ENCODE results near the gene RIC3.

The RIC3 gene

DNA sequence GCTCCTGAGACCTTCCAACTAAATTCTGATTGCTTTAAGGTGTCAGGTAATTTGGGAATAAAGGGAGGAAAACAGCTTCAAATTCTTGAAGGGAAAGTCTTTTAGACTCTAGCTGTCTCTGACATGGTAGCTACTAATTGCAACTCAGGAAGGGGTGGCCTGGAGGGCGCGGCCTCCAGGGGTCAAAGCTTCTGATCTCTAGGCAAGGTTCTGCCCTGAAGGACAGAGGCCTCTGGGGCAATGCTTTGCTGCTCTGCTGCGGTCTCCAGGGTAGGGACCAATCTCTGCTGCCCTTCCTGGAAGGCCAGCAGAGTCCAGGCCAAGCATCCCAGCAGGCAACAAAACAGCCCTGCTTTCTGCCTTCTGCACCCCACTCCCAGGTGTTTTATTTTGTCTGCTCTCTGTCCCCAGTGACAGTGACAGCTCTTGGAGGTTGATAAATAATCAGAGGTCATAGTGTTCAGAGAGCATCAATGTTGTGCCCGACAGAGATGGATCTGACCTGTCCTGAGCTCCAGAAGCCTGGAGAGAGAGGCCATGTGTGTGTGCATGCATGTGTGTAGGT, 89.6 kb downstream of the RIC3 start:
- TF ChIP-seq, protein P1, sequence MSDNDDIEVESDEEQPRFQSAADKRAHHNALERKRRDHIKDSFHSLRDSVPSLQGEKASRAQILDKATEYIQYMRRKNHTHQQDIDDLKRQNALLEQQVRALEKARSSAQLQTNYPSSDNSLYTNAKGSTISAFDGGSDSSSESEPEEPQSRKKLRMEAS (IDR thresholded peaks at IDR 0.05; ENCODE audit: low read depth, low read length), result no peak
- TF ChIP-seq CTCF (IDR thresholded peaks at IDR 0.05; ENCODE audit: low read depth, low read length) (no peak), MYC (IDR thresholded peaks at IDR 0.05; ENCODE audit: low read depth, low read length) (no peak), POLR2A (IDR thresholded peaks at IDR 0.05; ENCODE audit: extremely low read depth, insufficient read length) (no peak)
- no peak for DNase-seq (ENCODE audit: low read depth)

DNA sequence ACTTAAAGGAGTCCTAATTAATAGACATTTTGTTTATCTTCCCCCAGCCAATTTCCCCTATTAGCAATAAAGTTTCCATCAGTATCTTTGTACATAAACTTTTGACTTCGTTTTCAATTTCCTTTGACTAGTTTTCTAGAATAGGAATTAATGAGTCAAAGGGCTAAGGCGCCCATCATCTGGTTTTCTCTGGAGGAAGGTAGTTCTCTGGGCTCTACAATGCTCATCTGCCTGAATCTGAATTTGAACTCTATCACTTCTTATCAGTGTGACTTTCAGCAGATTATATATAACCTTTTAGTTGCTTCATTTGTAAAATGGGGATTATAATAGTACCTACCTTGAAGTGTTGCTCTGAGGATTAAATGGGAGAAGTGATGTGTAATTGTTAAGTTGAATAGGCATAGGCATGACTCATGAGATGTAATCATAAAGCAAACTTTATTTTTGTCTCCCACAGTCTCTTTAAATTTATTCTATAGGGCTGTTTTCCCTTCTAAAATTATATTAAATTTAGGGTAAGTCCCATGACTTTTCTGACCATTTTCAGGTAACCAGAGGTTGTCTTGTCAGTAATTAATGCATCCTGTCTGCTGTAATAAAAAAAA, 93.6 kb downstream of the RIC3 start:
- TF ChIP-seq MYC (IDR thresholded peaks at IDR 0.05; ENCODE audit: low read depth, low read length) (no peak), POLR2A (IDR thresholded peaks at IDR 0.05; ENCODE audit: extremely low read depth, insufficient read length) (no peak), CTCF (IDR thresholded peaks at IDR 0.05; ENCODE audit: low read depth, low read length) (no peak)
- TF ChIP-seq, protein P1 (IDR thresholded peaks at IDR 0.05; ENCODE audit: low read depth, low read length), result no peak

More for the DNA sequence above, 89.6 kb downstream of the RIC3 start:
- no peak overlapping the region for H3K4me3 ChIP-seq (ENCODE audit: low read depth, low read length)

GRCh38 chr11:8071616-8072581, 96.9 kb downstream of the RIC3 start:
- TF ChIP-seq MYC (IDR thresholded peaks at IDR 0.05; ENCODE audit: low read depth, low read length) (no peak), POLR2A (IDR thresholded peaks at IDR 0.05; ENCODE audit: extremely low read depth, insufficient read length) (no peak), CTCF (IDR thresholded peaks at IDR 0.05; ENCODE audit: low read depth, low read length) (no peak)
- TF ChIP-seq, protein P1 (IDR thresholded peaks at IDR 0.05; ENCODE audit: low read depth, low read length), result no peak
- DNase-seq (ENCODE audit: low read depth), result no peak
- H3K4me3 ChIP-seq (ENCODE audit: low read depth, low read length), result no peak overlapping the region

More for the DNA sequence above, 93.6 kb downstream of the RIC3 start:
- DNase-seq (ENCODE audit: low read depth), result no peak
- H3K4me3 ChIP-seq (ENCODE audit: low read depth, low read length), result no peak overlapping the region

DNA sequence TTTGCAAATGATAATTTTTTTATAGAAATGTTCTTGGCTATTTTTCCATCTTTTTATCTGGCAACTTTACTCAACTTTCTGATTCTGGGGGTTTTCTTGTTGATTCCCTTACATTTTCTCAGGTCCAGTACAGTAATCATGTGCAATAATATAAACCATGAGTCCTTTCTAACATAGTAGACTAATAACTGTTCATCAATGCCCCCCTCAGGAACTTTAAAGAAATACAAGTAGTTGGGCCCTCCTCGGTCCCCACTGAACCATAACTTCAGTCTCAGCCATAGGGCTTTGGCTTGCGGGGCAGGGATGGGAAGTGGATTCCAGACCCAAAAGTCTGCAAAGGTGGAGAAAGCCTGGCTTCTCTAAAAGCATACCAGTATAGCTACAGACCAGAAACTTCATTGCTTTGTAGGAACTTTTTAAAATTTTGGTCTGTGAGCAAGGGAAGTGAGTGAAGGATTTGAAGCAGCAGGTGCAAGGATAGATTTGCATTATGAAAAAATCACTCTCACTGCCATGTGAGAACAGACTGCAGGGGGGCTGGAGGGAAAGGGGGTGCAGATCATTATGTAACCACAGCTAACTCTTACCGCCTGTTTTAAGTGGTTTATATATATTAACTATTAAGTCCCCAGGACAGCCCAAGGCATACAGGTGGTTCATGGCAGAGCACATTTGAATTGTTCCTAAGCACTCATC, 98.3 kb downstream of the RIC3 start:
- DNase-seq (ENCODE audit: low read depth), result peak; percentile 15
- TF ChIP-seq CTCF (IDR thresholded peaks at IDR 0.05; ENCODE audit: low read depth, low read length), result peak; percentile 12
- TF ChIP-seq, protein P1 (IDR thresholded peaks at IDR 0.05; ENCODE audit: low read depth, low read length), result no peak
- no peak overlapping the region for H3K4me3 ChIP-seq (ENCODE audit: low read depth, low read length)

GRCh38 chr11:8069771-8070170, 99.1 kb downstream of the RIC3 start:
- DNase-seq (ENCODE audit: low read depth), result no peak
- TF ChIP-seq POLR2A (IDR thresholded peaks at IDR 0.05; ENCODE audit: extremely low read depth, insufficient read length), result no peak
- TF ChIP-seq, protein P1 (IDR thresholded peaks at IDR 0.05; ENCODE audit: low read depth, low read length), result no peak
- TF ChIP-seq MYC (IDR thresholded peaks at IDR 0.05; ENCODE audit: low read depth, low read length), result no peak
- TF ChIP-seq CTCF (IDR thresholded peaks at IDR 0.05; ENCODE audit: low read depth, low read length), result no peak

More at GRCh38 chr11:8069771-8070170, 99.1 kb downstream of the RIC3 start:
- no peak overlapping the region for H3K4me3 ChIP-seq (ENCODE audit: low read depth, low read length)

All from NB4 (cell line).